ENCODE measurements around the gene SPART. TPM values are rescaled to one million over a fixed set of nuclear protein-coding genes. Genes with fewer than 3 reads are reported as not detected.

SPART gene
- total RNA-seq, 4 donors from 2014 or later = 34.1 to 58.7 (median 48.8) TPM

DNA sequence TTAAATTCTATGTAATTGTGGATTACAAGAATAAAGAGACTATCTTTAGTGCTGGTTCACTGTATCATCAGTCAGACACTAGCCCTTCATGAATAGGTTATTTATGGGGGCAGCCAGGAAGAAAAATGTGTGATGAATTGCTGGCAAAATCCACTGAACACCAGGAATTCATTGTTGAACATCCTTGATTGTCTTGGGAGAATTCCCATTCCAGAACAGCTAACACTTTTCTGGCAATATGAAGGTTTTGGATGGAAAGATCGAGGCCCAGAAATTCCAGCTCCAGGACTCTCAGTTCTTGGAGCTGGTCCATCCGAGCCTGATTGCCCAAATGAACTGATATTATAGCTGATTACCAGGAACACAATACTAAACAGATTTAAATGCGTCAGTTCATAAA is 11.5 kb upstream of the SPART start:
- Histone ChIP-seq H3K4me1 (peaks cover 0 to 8% of the 10 kb centered on the region in 2 donors), H3K9me3 (no peaks in the 10 kb centered on the region), H3K27me3 (no peaks in the 10 kb centered on the region), H3K27ac (no peak overlapping the region), H3K4me3 (no peak overlapping the region), H3K36me3 (no peaks in the 10 kb centered on the region)
- no peak for TF ChIP-seq CTCF (IDR thresholded peaks at IDR 0.05 in 4 of 5, conservative IDR thresholded peaks at IDR 0.05 in 1 of 5)
- no peak for TF ChIP-seq POLR2A (IDR thresholded peaks at IDR 0.05)
- in situ Hi-C loops (cut with MboI; ENCODE audit: low sequenced_read_pairs in 4 of 4) (no loop called here), intact Hi-C loops (cut with DNase I; ENCODE audit: low total_unique reads) (no loop called here)
- ATAC-seq (peak in 1 of 2 donors; percentile 32), DNase-seq (peak in 1 of 2 donors; percentile 30)

GRCh38 chr13:36357231-36357630 is 11.0 kb upstream of the SPART start:
- DNase-seq = no peak
- ATAC-seq = no peak
- TF ChIP-seq CTCF (IDR thresholded peaks at IDR 0.05 in 4 of 5, conservative IDR thresholded peaks at IDR 0.05 in 1 of 5) = no peak
- no peak for TF ChIP-seq POLR2A (IDR thresholded peaks at IDR 0.05)
- Histone ChIP-seq H3K4me3 (no peak overlapping the region), H3K9me3 (no peaks in the 10 kb centered on the region), H3K36me3 (no peaks in the 10 kb centered on the region), H3K4me1 (peaks cover 0 to 8% of the 10 kb centered on the region in 2 donors), H3K27me3 (no peaks in the 10 kb centered on the region), H3K27ac (no peak overlapping the region)
- in situ Hi-C loops (cut with MboI; ENCODE audit: low sequenced_read_pairs in 4 of 4) (no loop called here), intact Hi-C loops (cut with DNase I; ENCODE audit: low total_unique reads) (no loop called here)

GRCh38 chr13:36356058-36356457 is 9.9 kb upstream of the SPART start:
- Histone ChIP-seq H3K9me3 (no peaks in the 10 kb centered on the region), H3K4me1 (peaks cover 0 to 8% of the 10 kb centered on the region in 2 donors), H3K27me3 (no peaks in the 10 kb centered on the region), H3K27ac (no peak overlapping the region), H3K36me3 (no peaks in the 10 kb centered on the region), H3K4me3 (no peak overlapping the region)
- intact Hi-C loops (cut with DNase I; ENCODE audit: low total_unique reads) (no loop called here), in situ Hi-C loops (cut with MboI; ENCODE audit: low sequenced_read_pairs in 4 of 4) (no loop called here)
- TF ChIP-seq POLR2A (IDR thresholded peaks at IDR 0.05) (no peak), CTCF (IDR thresholded peaks at IDR 0.05 in 4 of 5, conservative IDR thresholded peaks at IDR 0.05 in 1 of 5) (no peak)
- no peak for ATAC-seq
- no peak for DNase-seq

DNA sequence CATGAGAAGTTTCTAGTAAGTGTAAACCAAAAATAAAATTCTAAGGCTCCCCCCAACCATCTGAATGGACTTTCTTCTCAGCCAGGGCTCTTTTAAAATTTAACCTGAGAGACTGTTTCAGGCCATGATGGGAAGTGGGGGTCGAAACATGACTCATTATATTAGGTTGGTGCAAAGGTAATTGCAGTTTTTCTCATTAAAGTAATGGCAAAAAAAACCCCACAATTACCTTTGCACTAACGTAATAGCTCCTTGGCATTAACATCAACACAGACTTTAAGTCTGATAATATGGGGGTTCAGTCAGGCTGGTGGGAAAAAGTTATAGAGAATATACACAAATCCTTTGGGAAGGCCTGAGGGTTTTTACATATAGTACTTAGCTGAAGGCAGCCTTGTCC is 9.4 kb upstream of the SPART start:
- in situ Hi-C loops (cut with MboI; ENCODE audit: low sequenced_read_pairs in 4 of 4) = no loop called here
- no peak for DNase-seq
- TF ChIP-seq POLR2A (IDR thresholded peaks at IDR 0.05) (no peak), CTCF (IDR thresholded peaks at IDR 0.05 in 4 of 5, conservative IDR thresholded peaks at IDR 0.05 in 1 of 5) (no peak)
- no peaks in the 10 kb centered on the region for H3K36me3 ChIP-seq
- peaks cover 0 to 8% of the 10 kb centered on the region in 2 donors for H3K4me1 ChIP-seq
- intact Hi-C loops (cut with DNase I; ENCODE audit: low total_unique reads) = no loop called here
- no peak overlapping the region for H3K27ac ChIP-seq
- H3K4me3 ChIP-seq = no peak overlapping the region
- ATAC-seq = no peak
- H3K9me3 ChIP-seq = no peaks in the 10 kb centered on the region
- H3K27me3 ChIP-seq = no peaks in the 10 kb centered on the region
